Peyer's patch (tissue), 4 donors: Measurements from ENCODE around the gene CCDC15.

Experiments
- CTCF ChIP-seq, 6 experiments: fragments of 450-650 bp in 4 of 6; fragments of 200-600 bp in 2 of 6; sonication (generic) in 1 of 6; IDR thresholded peaks; one replicate each; pipeline ENCODE4 v1.5.1; 2017 to 2019; ENCODE audit warnings: antibody characterized with exemption in 6 of 6, mild to moderate bottlenecking in 3 of 6, moderate library complexity in 1 of 6
- POLR2A ChIP-seq, 2 donors: fragments of 450-650 bp; IDR thresholded peaks; one replicate each; pipeline ENCODE4 v1.5.1; 2017; ENCODE audit warnings: antibody characterized with exemption in 2 of 2, mild to moderate bottlenecking in 2 of 2, moderate library complexity in 2 of 2

- no peak for TF ChIP-seq POLR2A (IDR thresholded peaks at IDR 0.05)
- TF ChIP-seq CTCF (IDR thresholded peaks at IDR 0.05): no peak
Observed at GRCh38 chr11:125075900-125076317, 121.9 kb downstream of the CCDC15 start.
